H9 (cell line): ENCODE measurements around the gene PAK6. TPM values are rescaled to one million over a fixed set of nuclear protein-coding genes. Genes with fewer than 3 reads are reported as not detected.

Source experiments
- DNase-seq: peaks from one replicate; pipeline ENCODE4 v3.0.0-alpha.2; 2017
- H2AFZ ChIP-seq: one replicate; pipeline ENCODE4 v1.6.1; 2013; ENCODE audit warnings: mild to moderate bottlenecking, low read length, control low read depth, moderate library complexity
- H2AK5ac ChIP-seq: 2 replicates; pipeline ENCODE4 v1.6.1; 2013; ENCODE audit warnings: low read length, control low read depth, mixed read lengths; ENCODE audit not compliant: insufficient read length
- H2BK120ac ChIP-seq: one replicate; pipeline ENCODE4 v1.6.1; 2013; ENCODE audit warnings: low read depth, mild to moderate bottlenecking, low read length, control low read depth, inconsistent platforms; ENCODE audit not compliant: poor library complexity, severe bottlenecking
- H2BK12ac ChIP-seq: 2 replicates; pipeline ENCODE4 v1.6.1; 2013; ENCODE audit warnings: low read length, control low read depth, mixed read lengths, low read depth; ENCODE audit not compliant: insufficient read length
- H2BK15ac ChIP-seq: 2 replicates; pipeline ENCODE4 v1.6.1; 2013; ENCODE audit warnings: low read depth, low read length, control low read depth
- H2BK20ac ChIP-seq: one replicate; pipeline ENCODE4 v1.6.1; 2013; ENCODE audit warnings: low read depth, mild to moderate bottlenecking, low read length, control low read depth, inconsistent platforms; ENCODE audit not compliant: poor library complexity, severe bottlenecking
- H2BK5ac ChIP-seq: 2 replicates; pipeline ENCODE4 v1.6.1; 2013; ENCODE audit warnings: low read length, control low read depth, mixed read lengths; ENCODE audit not compliant: insufficient read length
- H3K14ac ChIP-seq: 2 replicates; pipeline ENCODE4 v1.6.1; 2013; ENCODE audit warnings: low read length, control low read depth; ENCODE audit not compliant: insufficient read depth
- H3K18ac ChIP-seq: 2 replicates; pipeline ENCODE4 v1.6.1; 2013; ENCODE audit warnings: low read depth, mild to moderate bottlenecking, mixed read lengths, low read length, control low read depth; ENCODE audit not compliant: insufficient read length
- H3K23ac ChIP-seq: 2 replicates; pipeline ENCODE4 v1.6.1; 2013; ENCODE audit warnings: low read length, control low read depth, mixed read lengths, low read depth; ENCODE audit not compliant: insufficient read length
- H3K23me2 ChIP-seq: 2 replicates; pipeline ENCODE4 v1.6.1; 2013; ENCODE audit warnings: low read depth, mild to moderate bottlenecking, mixed read lengths, low read length, control low read depth; ENCODE audit not compliant: insufficient read length, poor library complexity, severe bottlenecking
- H3K27ac ChIP-seq: 2 replicates; pipeline ENCODE4 v1.5.1; 2013; ENCODE audit warnings: low read length, control low read depth, mixed read lengths, low read depth; ENCODE audit not compliant: insufficient read length
- H3K27me3 ChIP-seq: 2 replicates; pipeline ENCODE4 v1.6.1; 2013; ENCODE audit warnings: low read length, control low read depth, inconsistent platforms; ENCODE audit not compliant: insufficient read depth
- H3K4ac ChIP-seq: 2 replicates; pipeline ENCODE4 v1.6.1; 2013; ENCODE audit warnings: low read depth, mild to moderate bottlenecking, control low read depth, inconsistent platforms, low read length, moderate library complexity
- H3K4me1 ChIP-seq: 2 replicates; pipeline ENCODE4 v1.6.1; 2013; ENCODE audit warnings: low read length, control low read depth, inconsistent platforms; ENCODE audit not compliant: insufficient read depth
- H3K4me2 ChIP-seq: 2 replicates; pipeline ENCODE4 v1.6.1; 2013; ENCODE audit warnings: low read length, control low read depth, mixed read lengths; ENCODE audit not compliant: insufficient read length, insufficient read depth
- H3K56ac ChIP-seq: 2 replicates; pipeline ENCODE4 v1.6.1; 2013; ENCODE audit warnings: low read depth, mild to moderate bottlenecking, mixed read lengths, low read length, control low read depth; ENCODE audit not compliant: insufficient read length
- H3K79me1 ChIP-seq: 2 replicates; pipeline ENCODE4 v1.6.1; 2013; ENCODE audit warnings: low read depth, mild to moderate bottlenecking, moderate library complexity, low read length, control low read depth, inconsistent platforms; ENCODE audit not compliant: insufficient read depth, poor library complexity, severe bottlenecking
- H3K79me2 ChIP-seq: 2 replicates; pipeline ENCODE4 v1.6.1; 2013; ENCODE audit warnings: low read length, control low read depth, inconsistent platforms; ENCODE audit not compliant: insufficient read depth
- H3K9ac ChIP-seq: 2 replicates; pipeline ENCODE4 v1.6.1; 2013; ENCODE audit warnings: low read length, control low read depth, mixed read lengths; ENCODE audit not compliant: insufficient read length; ENCODE audit errors: extremely low read depth
- H3K9me3 ChIP-seq: one replicate; pipeline ENCODE4 v1.6.1; 2013; ENCODE audit warnings: low read depth, low read length, inconsistent platforms; ENCODE audit not compliant: control insufficient read depth
- H3T11ph ChIP-seq: one replicate; pipeline ENCODE4 v1.6.1; 2013; ENCODE audit warnings: mild to moderate bottlenecking, low read length, control low read depth, inconsistent platforms
- H4K20me1 ChIP-seq: one replicate; pipeline ENCODE4 v1.6.1; 2013; ENCODE audit not compliant: control insufficient read depth, insufficient read length, insufficient read depth
- H4K5ac ChIP-seq: 2 replicates; pipeline ENCODE4 v1.6.1; 2013; ENCODE audit warnings: low read depth, mild to moderate bottlenecking, mixed read lengths, low read length, control low read depth; ENCODE audit not compliant: insufficient read length
- H4K8ac ChIP-seq: replicated peaks from 2 replicates; pipeline ENCODE4 v1.6.1; 2013; ENCODE audit warnings: low read length, control low read depth, mixed read lengths, low read depth; ENCODE audit not compliant: insufficient read length
- H4K91ac ChIP-seq: 2 replicates; pipeline ENCODE4 v1.6.1; 2013; ENCODE audit warnings: low read depth, mild to moderate bottlenecking, moderate library complexity, mixed read lengths, low read length, control low read depth; ENCODE audit not compliant: insufficient read length
- H3K27ac Mint-ChIP-seq, 3 experiments: 2 replicates in 2 of 3; 3 replicates in 1 of 3; pipeline ENCODE4 v1.8.0; 2020 to 2021; ENCODE audit warnings: mixed read lengths in 3 of 3, mild to moderate bottlenecking in 1 of 3, moderate library complexity in 1 of 3
- H3K27me3 Mint-ChIP-seq: 2 replicates; pipeline ENCODE4 v1.8.0; 2021; ENCODE audit warnings: low read depth, mild to moderate bottlenecking, moderate library complexity, mixed read lengths
- H3K36me3 Mint-ChIP-seq, 3 experiments: 2 replicates in 2 of 3; 3 replicates in 1 of 3; pipeline ENCODE4 v1.8.0; 2020 to 2021; ENCODE audit warnings: low read depth in 3 of 3, mixed read lengths in 3 of 3; ENCODE audit not compliant: insufficient read depth in 1 of 3
- H3K4me1 Mint-ChIP-seq, 2 experiments: 2 replicates each; pipeline ENCODE4 v1.8.0; 2020; ENCODE audit warnings: mixed read lengths in 2 of 2
- H3K4me3 Mint-ChIP-seq, 2 experiments: 2 replicates in 1 of 2; 3 replicates in 1 of 2; pipeline ENCODE4 v1.8.0; 2020 to 2021; ENCODE audit warnings: mild to moderate bottlenecking in 2 of 2, mixed read lengths in 2 of 2, moderate library complexity in 1 of 2
- H3K9me3 Mint-ChIP-seq, 2 experiments: 2 replicates in 1 of 2; 3 replicates in 1 of 2; pipeline ENCODE4 v1.8.0; 2020; ENCODE audit warnings: mild to moderate bottlenecking in 2 of 2, mixed read lengths in 2 of 2, moderate library complexity in 1 of 2
- CTCF ChIP-seq: fragments of 200-600 bp; sonication (generic); conservative IDR thresholded peaks from 3 replicates; pipeline ENCODE4 v1.8.0; 2021; ENCODE audit warnings: antibody characterized with exemption, mild to moderate bottlenecking
- WGBS: extraction: QIAGEN DNeasy Blood & Tissue Kit; methylation state at CpG from one replicate; pipeline ENCODE4 v1.1.7; 2013; ENCODE audit warnings: missing lambda C conversion rate, low lambda C conversion rate, mixed read lengths; ENCODE audit not compliant: insufficient read length; ENCODE audit errors: extremely low coverage; 5-methylcytosine and 5-hydroxymethylcytosine counted together
- total RNA-seq: library from RNA; stranded (reverse); gene quantifications from 2 replicates; pipeline ENCODE4 v1.2.1, GENCODE V29; 2021

PAK6 gene
- total RNA-seq, 1 experiment from 2014 or later, result 7.4 TPM

- no CpG with 5 or more reads among the region's 5 CpGs for WGBS
- Histone ChIP-seq H3K14ac (no peak overlapping the region; the same call in 1 of the 2 replicates), H2BK120ac (no peak overlapping the region), H3K9ac (no peak overlapping the region), H3K4me1 (no peaks in the 10 kb centered on the region), H3K79me2 (no peaks in the 10 kb centered on the region), H2BK5ac (no peak overlapping the region), H3K56ac (no peak overlapping the region), H3K18ac (no peak overlapping the region), H4K8ac (no peak overlapping the region), H3K9me3 (no peaks in the 10 kb centered on the region), H4K5ac (no peak overlapping the region), H2BK20ac (no peak overlapping the region), H3K23me2 (no peaks in the 10 kb centered on the region), H2AFZ (peak overlapping the region; percentile 35), H3K27me3 (no peaks in the 10 kb centered on the region), H4K20me1 (no peaks in the 10 kb centered on the region), H2AK5ac (no peak overlapping the region), H3K4me2 (no peak overlapping the region), H3T11ph (no peak overlapping the region), H3K4ac (no peak overlapping the region), H3K79me1 (no peaks in the 10 kb centered on the region), H2BK15ac (no peak overlapping the region), H4K91ac (no peak overlapping the region), H3K23ac (no peak overlapping the region), H3K27ac (no peak overlapping the region), H2BK12ac (no peak overlapping the region)
- no peak overlapping the region; a peak in 1 of 7 replicates for H3K27ac Mint-ChIP-seq
- no peak overlapping the region for H3K4me3 Mint-ChIP-seq
- DNase-seq, result peak; percentile 35
- no peak for TF ChIP-seq CTCF
- peaks cover 15 to 17% of the 10 kb centered on the region in 2 experiments for H3K4me1 Mint-ChIP-seq
- H3K9me3 Mint-ChIP-seq, result no peaks in the 10 kb centered on the region
- H3K36me3 Mint-ChIP-seq, result no peaks in the 10 kb centered on the region
- H3K27me3 Mint-ChIP-seq, result peaks cover 8% of the 10 kb centered on the region
Measured at GRCh38 chr15:40244961-40245523, 6.2 kb downstream of the PAK6 start.
